ENCODE results near the gene C2orf81.

C2orf81 gene

GRCh38 chr2:74414441-74414840, 7.0 kb downstream of the C2orf81 start:
- no peak for DNase-seq (ENCODE audit: low read depth)
- H3K4me3 ChIP-seq (ENCODE audit: control insufficient read depth, low read depth, low read length) = peak overlapping the region; percentile 54
- TF ChIP-seq, protein P1, sequence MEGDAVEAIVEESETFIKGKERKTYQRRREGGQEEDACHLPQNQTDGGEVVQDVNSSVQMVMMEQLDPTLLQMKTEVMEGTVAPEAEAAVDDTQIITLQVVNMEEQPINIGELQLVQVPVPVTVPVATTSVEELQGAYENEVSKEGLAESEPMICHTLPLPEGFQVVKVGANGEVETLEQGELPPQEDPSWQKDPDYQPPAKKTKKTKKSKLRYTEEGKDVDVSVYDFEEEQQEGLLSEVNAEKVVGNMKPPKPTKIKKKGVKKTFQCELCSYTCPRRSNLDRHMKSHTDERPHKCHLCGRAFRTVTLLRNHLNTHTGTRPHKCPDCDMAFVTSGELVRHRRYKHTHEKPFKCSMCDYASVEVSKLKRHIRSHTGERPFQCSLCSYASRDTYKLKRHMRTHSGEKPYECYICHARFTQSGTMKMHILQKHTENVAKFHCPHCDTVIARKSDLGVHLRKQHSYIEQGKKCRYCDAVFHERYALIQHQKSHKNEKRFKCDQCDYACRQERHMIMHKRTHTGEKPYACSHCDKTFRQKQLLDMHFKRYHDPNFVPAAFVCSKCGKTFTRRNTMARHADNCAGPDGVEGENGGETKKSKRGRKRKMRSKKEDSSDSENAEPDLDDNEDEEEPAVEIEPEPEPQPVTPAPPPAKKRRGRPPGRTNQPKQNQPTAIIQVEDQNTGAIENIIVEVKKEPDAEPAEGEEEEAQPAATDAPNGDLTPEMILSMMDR (IDR thresholded peaks at IDR 0.05; ENCODE audit: control insufficient read depth, insufficient read depth, low read depth, low read length, missing control alignments) = no peak

GRCh38 chr2:74413001-74413698, 8.3 kb downstream of the C2orf81 start:
- TF ChIP-seq, protein P1 (IDR thresholded peaks at IDR 0.05; ENCODE audit: control insufficient read depth, insufficient read depth, low read depth, low read length, missing control alignments) = no peak

DNA sequence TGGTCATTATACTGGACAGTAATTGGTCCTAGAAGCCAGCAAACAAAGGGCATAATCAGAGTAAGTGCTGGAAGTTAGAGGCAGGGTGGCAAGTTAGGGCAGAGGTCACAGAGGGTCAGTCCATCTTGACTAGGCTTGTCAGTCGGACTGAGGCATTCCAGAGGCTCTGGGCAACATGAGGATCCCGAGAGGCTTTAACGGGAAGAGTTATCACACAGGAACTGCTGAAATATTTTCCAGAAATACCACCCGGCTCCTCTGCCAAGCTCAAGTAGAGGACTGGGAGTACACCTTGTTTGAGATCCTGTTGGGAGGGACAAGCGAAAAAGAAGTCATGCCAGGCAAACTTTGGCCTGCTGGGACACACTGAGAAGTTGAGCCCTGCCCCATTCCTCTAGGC, 13.7 kb downstream of the C2orf81 start:
- TF ChIP-seq, protein P1 (IDR thresholded peaks at IDR 0.05; ENCODE audit: control insufficient read depth, insufficient read depth, low read depth, low read length, missing control alignments) = no peak
- H3K4me3 ChIP-seq (ENCODE audit: control insufficient read depth, low read depth, low read length) = no peak overlapping the region
- DNase-seq (ENCODE audit: low read depth) = no peak

More at GRCh38 chr2:74413001-74413698, 8.3 kb downstream of the C2orf81 start:
- DNase-seq (ENCODE audit: low read depth) = no peak
- H3K4me3 ChIP-seq (ENCODE audit: control insufficient read depth, low read depth, low read length) = no peak overlapping the region

DNA sequence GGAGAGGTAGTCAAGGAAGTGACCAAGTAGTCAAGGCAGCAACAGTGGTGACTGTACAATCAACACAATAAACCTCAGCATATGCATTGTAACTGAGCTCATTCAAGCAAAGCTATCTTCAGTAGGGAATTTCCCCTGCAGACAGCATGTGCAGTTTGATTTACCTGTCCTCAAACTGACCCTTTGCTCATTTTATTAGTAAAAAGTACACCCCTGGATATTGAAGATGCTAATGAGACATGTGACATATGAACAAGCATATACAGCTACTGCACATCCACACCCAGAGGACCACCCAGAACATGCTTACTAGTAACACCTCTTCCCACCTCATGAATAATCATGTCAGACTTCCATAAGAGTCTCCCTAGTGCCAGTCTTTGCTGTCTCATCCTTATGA, 15.4 kb downstream of the C2orf81 start:
- TF ChIP-seq, protein P1 (IDR thresholded peaks at IDR 0.05; ENCODE audit: control insufficient read depth, insufficient read depth, low read depth, low read length, missing control alignments) = no peak
- no peak overlapping the region for H3K4me3 ChIP-seq (ENCODE audit: control insufficient read depth, low read depth, low read length)
- no peak for DNase-seq (ENCODE audit: low read depth)

DNA sequence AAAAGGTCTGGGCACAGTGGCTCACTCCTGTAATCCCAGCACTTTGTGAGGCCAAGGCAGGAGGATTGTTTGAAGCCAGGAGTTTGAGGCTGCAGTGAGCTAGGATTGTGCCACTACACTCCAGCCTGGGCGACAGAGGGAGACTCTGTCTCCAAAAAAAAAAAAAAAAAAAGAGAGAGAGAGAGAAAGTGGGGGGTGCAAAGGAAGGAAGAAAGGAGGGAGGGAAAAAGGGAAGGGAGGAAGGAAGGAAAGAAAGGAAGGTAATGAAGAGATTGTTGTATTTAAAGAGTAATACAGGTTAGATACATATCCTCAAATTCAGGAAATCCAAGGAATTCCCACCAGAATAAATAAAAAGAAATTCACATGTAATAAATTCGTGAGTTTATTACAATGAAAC, 19.5 kb downstream of the C2orf81 start:
- no peak overlapping the region for H3K4me3 ChIP-seq (ENCODE audit: control insufficient read depth, low read depth, low read length)
- TF ChIP-seq, protein P1 (IDR thresholded peaks at IDR 0.05; ENCODE audit: control insufficient read depth, insufficient read depth, low read depth, low read length, missing control alignments) = no peak
- DNase-seq (ENCODE audit: low read depth) = no peak

DNA sequence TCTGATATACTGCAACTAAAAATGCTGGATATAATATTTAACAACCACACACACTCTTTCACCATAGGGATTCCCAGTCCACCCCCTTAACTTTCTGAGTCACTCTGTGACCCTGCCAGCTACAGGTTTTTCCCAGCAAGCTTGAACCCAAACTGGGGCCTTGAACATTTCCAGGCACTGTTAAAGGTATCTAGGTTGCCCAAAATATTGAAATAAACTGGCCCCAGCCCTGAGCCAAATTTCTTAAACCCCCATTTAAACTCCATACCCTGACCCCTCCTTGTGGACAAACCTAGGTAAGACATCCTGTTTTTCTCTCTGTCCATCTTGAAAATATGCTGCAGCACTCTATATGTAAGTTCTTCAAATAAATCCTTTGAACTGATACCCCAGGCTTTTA, 21.6 kb downstream of the C2orf81 start:
- DNase-seq (ENCODE audit: low read depth) = no peak
- TF ChIP-seq, protein P1 (IDR thresholded peaks at IDR 0.05; ENCODE audit: control insufficient read depth, insufficient read depth, low read depth, low read length, missing control alignments) = peak; percentile 63
- H3K4me3 ChIP-seq (ENCODE audit: control insufficient read depth, low read depth, low read length) = no peak overlapping the region
